ENCODE results near the gene AUTS2. TPM values are rescaled to one million over a fixed set of nuclear protein-coding genes. Genes with fewer than 3 reads are reported as not detected.

AUTS2 gene
- total and polyA plus RNA-seq, 4 donors: 4.9 to 24.4 (median 7.0) TPM

GRCh38 chr7:69668339-69668870 is 70.1 kb downstream of the AUTS2 start:
- Histone ChIP-seq H3K4me3 (ENCODE audit: low read depth in 1 of 3, low read length in 3 of 3) (no peak overlapping the region), H3K9me3 (ENCODE audit: control insufficient read depth in 4 of 4, low read length in 3 of 4) (no peaks in the 10 kb centered on the region), H3K27me3 (ENCODE audit: control insufficient read depth in 4 of 4, insufficient read depth in 4 of 4, low read length in 3 of 4) (no peaks in the 10 kb centered on the region), H3K36me3 (ENCODE audit: control insufficient read depth in 4 of 4, insufficient read depth in 3 of 4, low read depth in 1 of 4, low read length in 3 of 4) (no peaks in the 10 kb centered on the region), H3K4me1 (ENCODE audit: control insufficient read depth in 4 of 4, insufficient read depth in 4 of 4, low read length in 3 of 4) (no peaks in the 10 kb centered on the region), H3K9ac (ENCODE audit: low read depth in 1 of 2, low read length in 2 of 2) (no peak overlapping the region), H3K27ac (ENCODE audit: low read depth in 1 of 2, low read length in 2 of 2) (no peak overlapping the region)
- DNase-seq (ENCODE audit: low spot score): no peak
- TF ChIP-seq, protein P1, sequence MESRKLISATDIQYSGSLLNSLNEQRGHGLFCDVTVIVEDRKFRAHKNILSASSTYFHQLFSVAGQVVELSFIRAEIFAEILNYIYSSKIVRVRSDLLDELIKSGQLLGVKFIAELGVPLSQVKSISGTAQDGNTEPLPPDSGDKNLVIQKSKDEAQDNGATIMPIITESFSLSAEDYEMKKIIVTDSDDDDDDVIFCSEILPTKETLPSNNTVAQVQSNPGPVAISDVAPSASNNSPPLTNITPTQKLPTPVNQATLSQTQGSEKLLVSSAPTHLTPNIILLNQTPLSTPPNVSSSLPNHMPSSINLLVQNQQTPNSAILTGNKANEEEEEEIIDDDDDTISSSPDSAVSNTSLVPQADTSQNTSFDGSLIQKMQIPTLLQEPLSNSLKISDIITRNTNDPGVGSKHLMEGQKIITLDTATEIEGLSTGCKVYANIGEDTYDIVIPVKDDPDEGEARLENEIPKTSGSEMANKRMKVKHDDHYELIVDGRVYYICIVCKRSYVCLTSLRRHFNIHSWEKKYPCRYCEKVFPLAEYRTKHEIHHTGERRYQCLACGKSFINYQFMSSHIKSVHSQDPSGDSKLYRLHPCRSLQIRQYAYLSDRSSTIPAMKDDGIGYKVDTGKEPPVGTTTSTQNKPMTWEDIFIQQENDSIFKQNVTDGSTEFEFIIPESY (IDR thresholded peaks at IDR 0.05): no peak
- WGBS: 27% methylated on average over 1 of the region's 1 CpG

DNA sequence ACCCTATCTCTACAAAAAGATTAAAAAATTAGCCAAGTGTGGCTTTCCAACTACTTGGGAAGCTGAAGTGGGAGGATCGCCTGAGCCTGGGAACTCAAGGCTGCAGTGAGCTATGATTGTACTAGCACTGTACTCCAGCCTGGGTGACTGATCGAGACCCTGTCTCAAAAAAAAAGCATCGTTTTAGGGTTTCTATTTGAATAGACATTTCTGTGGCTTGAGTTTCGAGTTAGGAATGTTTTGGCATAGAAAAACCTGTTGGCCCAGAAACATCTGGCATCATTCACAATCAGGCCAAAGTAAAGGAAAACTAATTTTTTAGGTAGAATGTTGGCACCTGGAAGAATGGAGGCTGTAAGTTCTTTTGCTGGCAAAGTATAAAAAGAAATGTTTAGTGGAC is 72.4 kb downstream of the AUTS2 start:
- no peak overlapping the region for H3K27ac ChIP-seq (ENCODE audit: low read depth in 1 of 2, low read length in 2 of 2)
- H3K4me1 ChIP-seq (ENCODE audit: control insufficient read depth in 4 of 4, insufficient read depth in 4 of 4, low read length in 3 of 4): no peaks in the 10 kb centered on the region
- WGBS: 65% methylated on average over 4 of the region's 4 CpGs
- no peaks in the 10 kb centered on the region for H3K27me3 ChIP-seq (ENCODE audit: control insufficient read depth in 4 of 4, insufficient read depth in 4 of 4, low read length in 3 of 4)
- no peaks in the 10 kb centered on the region for H3K36me3 ChIP-seq (ENCODE audit: control insufficient read depth in 4 of 4, insufficient read depth in 3 of 4, low read depth in 1 of 4, low read length in 3 of 4)
- no peak overlapping the region for H3K4me3 ChIP-seq (ENCODE audit: low read depth in 1 of 3, low read length in 3 of 3)
- no peaks in the 10 kb centered on the region for H3K9me3 ChIP-seq (ENCODE audit: control insufficient read depth in 4 of 4, low read length in 3 of 4)
- no peak for DNase-seq (ENCODE audit: low spot score)
- H3K9ac ChIP-seq (ENCODE audit: low read depth in 1 of 2, low read length in 2 of 2): no peak overlapping the region
- TF ChIP-seq RXRA (IDR thresholded peaks at IDR 0.05): no peak

- Histone ChIP-seq H3K9me3 (ENCODE audit: control insufficient read depth in 4 of 4, low read length in 3 of 4) (no peaks in the 10 kb centered on the region), H3K4me3 (ENCODE audit: low read depth in 1 of 3, low read length in 3 of 3) (no peak overlapping the region), H3K9ac (ENCODE audit: low read depth in 1 of 2, low read length in 2 of 2) (no peak overlapping the region), H3K27me3 (ENCODE audit: control insufficient read depth in 4 of 4, insufficient read depth in 4 of 4, low read length in 3 of 4) (no peaks in the 10 kb centered on the region), H3K4me1 (ENCODE audit: control insufficient read depth in 4 of 4, insufficient read depth in 4 of 4, low read length in 3 of 4) (no peaks in the 10 kb centered on the region), H3K27ac (ENCODE audit: low read depth in 1 of 2, low read length in 2 of 2) (no peak overlapping the region), H3K36me3 (ENCODE audit: control insufficient read depth in 4 of 4, insufficient read depth in 3 of 4, low read depth in 1 of 4, low read length in 3 of 4) (no peaks in the 10 kb centered on the region)
- DNase-seq (ENCODE audit: low spot score): no peak
- TF ChIP-seq MAX (IDR thresholded peaks at IDR 0.05) (no peak), TAF1 (conservative IDR thresholded peaks at IDR 0.05) (no peak)
- 93% methylated on average over 2 of the region's 2 CpGs for WGBS
Observed at GRCh38 chr7:69673074-69673473, 74.8 kb downstream of the AUTS2 start.

GRCh38 chr7:69674701-69675182 is 76.5 kb downstream of the AUTS2 start:
- TF ChIP-seq YY1 (IDR thresholded peaks at IDR 0.05): no peak
- TF ChIP-seq CTCF (IDR thresholded peaks at IDR 0.05; ENCODE audit: low read depth, low read length, missing input control): no peak
- TF ChIP-seq, protein P1 (IDR thresholded peaks at IDR 0.05): no peak
- TF ChIP-seq RXRA (IDR thresholded peaks at IDR 0.05): no peak
- TF ChIP-seq GABPA (IDR thresholded peaks at IDR 0.05 in 1 of 2, conservative IDR thresholded peaks at IDR 0.05 in 1 of 2): no peak
- no peak for TF ChIP-seq RAD21 (IDR thresholded peaks at IDR 0.05)
- TF ChIP-seq MAX (IDR thresholded peaks at IDR 0.05): no peak
- TF ChIP-seq HNF4A (conservative IDR thresholded peaks at IDR 0.05): no peak
- no peak for TF ChIP-seq NR2F2 (IDR thresholded peaks at IDR 0.05)
- TF ChIP-seq HNF4G (IDR thresholded peaks at IDR 0.05): no peak
- TF ChIP-seq SP1 (IDR thresholded peaks at IDR 0.05): no peak
- TF ChIP-seq FOXA2 (IDR thresholded peaks at IDR 0.05): no peak
- no peak for TF ChIP-seq EGR1 (IDR thresholded peaks at IDR 0.05; ENCODE audit: low read depth in 2 of 2)
- TF ChIP-seq FOXA1 (IDR thresholded peaks at IDR 0.05): no peak
- no peak for DNase-seq (ENCODE audit: low spot score)
- Histone ChIP-seq H3K27me3 (ENCODE audit: control insufficient read depth in 4 of 4, insufficient read depth in 4 of 4, low read length in 3 of 4) (no peaks in the 10 kb centered on the region), H3K9ac (ENCODE audit: low read depth in 1 of 2, low read length in 2 of 2) (no peak overlapping the region), H3K27ac (ENCODE audit: low read depth in 1 of 2, low read length in 2 of 2) (no peak overlapping the region), H3K4me1 (ENCODE audit: control insufficient read depth in 4 of 4, insufficient read depth in 4 of 4, low read length in 3 of 4) (no peaks in the 10 kb centered on the region), H3K9me3 (ENCODE audit: control insufficient read depth in 4 of 4, low read length in 3 of 4) (no peaks in the 10 kb centered on the region), H3K4me3 (ENCODE audit: low read depth in 1 of 3, low read length in 3 of 3) (no peak overlapping the region), H3K36me3 (ENCODE audit: control insufficient read depth in 4 of 4, insufficient read depth in 3 of 4, low read depth in 1 of 4, low read length in 3 of 4) (no peaks in the 10 kb centered on the region)
- 72% methylated on average over 4 of the region's 4 CpGs for WGBS
